CD14-positive monocyte (primary cell): ENCODE measurements around the gene HAGHL. TPM values are rescaled to one million over a fixed set of nuclear protein-coding genes. Genes with fewer than 3 reads are reported as not detected.

Experiments used
- DNase-seq, 3 donors: peaks; one replicate each; pipeline ENCODE4 v3.0.0-alpha.2; 2011 to 2022
- H2AFZ ChIP-seq: 2 replicates; pipeline ENCODE4 v1.6.0; 2012; ENCODE audit warnings: mild to moderate bottlenecking, low read depth, low read length, inconsistent platforms; ENCODE audit not compliant: insufficient read depth, poor library complexity, severe bottlenecking
- H3K27ac ChIP-seq, 2 donors: 1 replicate in 1 of 2; 2 replicates in 1 of 2; pipeline ENCODE4 v1.5.1; 2012 to 2013; ENCODE audit warnings: low read length in 2 of 2, control low read depth in 1 of 2, inconsistent platforms in 1 of 2, low read depth in 1 of 2, mild to moderate bottlenecking in 1 of 2
- H3K27me3 ChIP-seq, 2 donors: one replicate each; pipeline versions ENCODE4 v1.6.0 to v1.6.1; 2011 to 2013; ENCODE audit warnings: low read length in 2 of 2; ENCODE audit not compliant: control insufficient read depth in 2 of 2, insufficient read depth in 2 of 2
- H3K36me3 ChIP-seq, 2 donors: replicated peaks in 1 of 2; 1 replicate in 1 of 2; 2 replicates in 1 of 2; pipeline versions ENCODE4 v1.5.1 to v1.6.1; 2012 to 2013; ENCODE audit warnings: low read length in 2 of 2, control low read depth in 1 of 2, inconsistent platforms in 1 of 2, mild to moderate bottlenecking in 1 of 2; ENCODE audit not compliant: insufficient read depth in 2 of 2, control insufficient read depth in 1 of 2
- H3K4me1 ChIP-seq, 2 donors: 1 replicate in 1 of 2; 2 replicates in 1 of 2; pipeline versions ENCODE4 v1.5.1 to v1.6.1; 2012 to 2013; ENCODE audit warnings: low read length in 2 of 2, control low read depth in 1 of 2, inconsistent platforms in 1 of 2, mild to moderate bottlenecking in 1 of 2, moderate library complexity in 1 of 2; ENCODE audit not compliant: insufficient read depth in 2 of 2, control insufficient read depth in 1 of 2
- H3K4me2 ChIP-seq: replicated peaks from 2 replicates; pipeline ENCODE3; 2012; ENCODE audit warnings: low read length, moderate library complexity, mild to moderate bottlenecking; ENCODE audit not compliant: poor library complexity, severe bottlenecking; ENCODE audit errors: extremely low read depth
- H3K4me3 ChIP-seq, 3 experiments: fragments of 200-600 bp in 1 of 3; sonication (generic) in 1 of 3; replicated peaks in 1 of 3; 1 replicate in 2 of 3; 2 replicates in 1 of 3; pipeline ENCODE4 v1.5.1; 2011 to 2013; ENCODE audit warnings: low read length in 3 of 3, mild to moderate bottlenecking in 3 of 3, control low read depth in 2 of 3, low read depth in 2 of 3, inconsistent platforms in 1 of 3, moderate library complexity in 1 of 3
- H3K79me2 ChIP-seq: 2 replicates; pipeline ENCODE4 v1.6.0; 2012; ENCODE audit warnings: mild to moderate bottlenecking, control low read depth, inconsistent platforms, low read length, moderate library complexity; ENCODE audit not compliant: insufficient read depth
- H3K9ac ChIP-seq: 2 replicates; pipeline ENCODE4 v1.6.0; 2017; ENCODE audit warnings: low read length, mild to moderate bottlenecking; ENCODE audit not compliant: insufficient read depth, poor library complexity, severe bottlenecking
- H3K9me3 ChIP-seq, 2 donors: replicated peaks in 1 of 2; 1 replicate in 1 of 2; 2 replicates in 1 of 2; pipeline versions ENCODE4 v1.5.1 to v1.6.1; 2012 to 2013; ENCODE audit warnings: low read length in 2 of 2, control low read depth in 1 of 2; ENCODE audit not compliant: control insufficient read depth in 1 of 2, insufficient read depth in 1 of 2
- H4K20me1 ChIP-seq: 2 replicates; pipeline ENCODE4 v1.6.0; 2012; ENCODE audit warnings: mild to moderate bottlenecking, low read length, control low read depth, moderate library complexity; ENCODE audit not compliant: insufficient read depth
- H3K27ac Mint-ChIP-seq, 7 donors: one replicate each; pipeline ENCODE4 v1.8.0; 2020; ENCODE audit warnings: mild to moderate bottlenecking in 7 of 7, mixed read lengths in 7 of 7, moderate library complexity in 6 of 7, inconsistent platforms in 2 of 7
- H3K27me3 Mint-ChIP-seq, 3 donors: one replicate each; pipeline ENCODE4 v1.8.0; 2021 to 2022; ENCODE audit warnings: low read depth in 3 of 3, mild to moderate bottlenecking in 3 of 3, mixed read lengths in 3 of 3, moderate library complexity in 3 of 3, inconsistent platforms in 1 of 3
- H3K36me3 Mint-ChIP-seq, 2 donors: one replicate each; pipeline ENCODE4 v1.8.0; 2020; ENCODE audit warnings: mixed read lengths in 2 of 2, inconsistent platforms in 1 of 2, mild to moderate bottlenecking in 1 of 2
- H3K4me1 Mint-ChIP-seq: one replicate; pipeline ENCODE4 v1.8.0; 2020; ENCODE audit warnings: mild to moderate bottlenecking, mixed read lengths
- H3K4me3 Mint-ChIP-seq, 2 donors: one replicate each; pipeline ENCODE4 v1.8.0; 2020; ENCODE audit warnings: mild to moderate bottlenecking in 2 of 2, mixed read lengths in 2 of 2, moderate library complexity in 1 of 2
- H3K9me3 Mint-ChIP-seq, 7 donors: one replicate each; pipeline ENCODE4 v1.8.0; 2020 to 2022; ENCODE audit warnings: mixed read lengths in 7 of 7, mild to moderate bottlenecking in 6 of 7, moderate library complexity in 6 of 7, inconsistent platforms in 2 of 7
- WGBS: methylation state at CpG from one replicate; pipeline ENCODE4 v1.1.5; 2013; ENCODE audit warnings: missing lambda C conversion rate; ENCODE audit not compliant: insufficient coverage; 5-methylcytosine and 5-hydroxymethylcytosine counted together
- intact Hi-C, 2 donors: fragments of 100-400 bp; cut with micrococcal nuclease; formaldehyde crosslinking; loops; one replicate each; pipeline versions ENCODE4 v1.15.0 to v1.15.1; 2023
- polyA plus RNA-seq, 3 donors: library from polyadenylated mRNA; depleted of rRNA in 1 of 3; unstranded in 2 of 3; stranded (reverse) in 1 of 3; fragments of 300-500 nt in 2 of 3; fragments of >200 nt in 1 of 3; fragmentation: Illumina TruSeq in 2 of 3; gene quantifications; 1 replicate in 2 of 3; 2 replicates in 1 of 3; pipeline ENCODE4 v1.2.3, GENCODE V29; 2012 to 2021
- TF ChIP-seq, protein P1 (sequence below): fragments of 200-600 bp; IDR thresholded peaks from one replicate; pipeline ENCODE4 v1.8.0; 2022; ENCODE audit warnings: antibody characterized with exemption, mild to moderate bottlenecking

The HAGHL gene
- polyA plus RNA-seq, 3 donors: 0.60 to 8.9 (median 1.5) TPM

- peaks cover 0 to 4% of the 10 kb centered on the region in 2 donors for H3K9me3 ChIP-seq
- H3K4me3 ChIP-seq: no peak overlapping the region
Measured at GRCh38 chr16:702341-702740, 24.6 kb upstream of the HAGHL start.

GRCh38 chr16:703406-703805 is 23.5 kb upstream of the HAGHL start:
- Histone ChIP-seq H3K9me3 (peaks cover 0 to 4% of the 10 kb centered on the region in 2 donors), H3K4me1 (no peaks in the 10 kb centered on the region), H3K4me2 (no peak overlapping the region), H3K27me3 (peaks cover 10 to 83% of the 10 kb centered on the region in 2 donors), H4K20me1 (no peaks in the 10 kb centered on the region), H3K4me3 (no peak overlapping the region), H3K36me3 (no peaks in the 10 kb centered on the region), H3K9ac (no peak overlapping the region), H3K27ac (no peak overlapping the region), H3K79me2 (no peaks in the 10 kb centered on the region), H2AFZ (no peak overlapping the region)
- H3K36me3 Mint-ChIP-seq: no peaks in the 10 kb centered on the region
- peak overlapping the region in 1 of 2 donors; percentile 15 for H3K4me3 Mint-ChIP-seq
- H3K4me1 Mint-ChIP-seq: no peaks in the 10 kb centered on the region
- H3K9me3 Mint-ChIP-seq: peaks cover 0 to 8% (median 0%) of the 10 kb centered on the region in 7 donors
- H3K27ac Mint-ChIP-seq: no peak overlapping the region
- TF ChIP-seq, protein P1, sequence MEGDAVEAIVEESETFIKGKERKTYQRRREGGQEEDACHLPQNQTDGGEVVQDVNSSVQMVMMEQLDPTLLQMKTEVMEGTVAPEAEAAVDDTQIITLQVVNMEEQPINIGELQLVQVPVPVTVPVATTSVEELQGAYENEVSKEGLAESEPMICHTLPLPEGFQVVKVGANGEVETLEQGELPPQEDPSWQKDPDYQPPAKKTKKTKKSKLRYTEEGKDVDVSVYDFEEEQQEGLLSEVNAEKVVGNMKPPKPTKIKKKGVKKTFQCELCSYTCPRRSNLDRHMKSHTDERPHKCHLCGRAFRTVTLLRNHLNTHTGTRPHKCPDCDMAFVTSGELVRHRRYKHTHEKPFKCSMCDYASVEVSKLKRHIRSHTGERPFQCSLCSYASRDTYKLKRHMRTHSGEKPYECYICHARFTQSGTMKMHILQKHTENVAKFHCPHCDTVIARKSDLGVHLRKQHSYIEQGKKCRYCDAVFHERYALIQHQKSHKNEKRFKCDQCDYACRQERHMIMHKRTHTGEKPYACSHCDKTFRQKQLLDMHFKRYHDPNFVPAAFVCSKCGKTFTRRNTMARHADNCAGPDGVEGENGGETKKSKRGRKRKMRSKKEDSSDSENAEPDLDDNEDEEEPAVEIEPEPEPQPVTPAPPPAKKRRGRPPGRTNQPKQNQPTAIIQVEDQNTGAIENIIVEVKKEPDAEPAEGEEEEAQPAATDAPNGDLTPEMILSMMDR: no peak
- peaks cover 65 to 88% (median 83%) of the 10 kb centered on the region in 3 donors for H3K27me3 Mint-ChIP-seq
- intact Hi-C loops: no loop called here
- DNase-seq: no peak
- WGBS: 88% methylated on average over 11 of the region's 12 CpGs

More at GRCh38 chr16:702341-702740, 24.6 kb upstream of the HAGHL start:
- Histone ChIP-seq H4K20me1 (no peaks in the 10 kb centered on the region), H3K36me3 (no peaks in the 10 kb centered on the region), H3K4me1 (no peaks in the 10 kb centered on the region), H3K27me3 (peaks cover 10 to 75% of the 10 kb centered on the region in 2 donors), H2AFZ (no peak overlapping the region), H3K9ac (no peak overlapping the region), H3K79me2 (no peaks in the 10 kb centered on the region), H3K27ac (no peak overlapping the region), H3K4me2 (no peak overlapping the region)
- H3K27ac Mint-ChIP-seq: no peak overlapping the region
- peaks cover 0 to 8% (median 0%) of the 10 kb centered on the region in 7 donors for H3K9me3 Mint-ChIP-seq
- TF ChIP-seq, protein P1: no peak
- WGBS: 87% methylated on average over 16 of the region's 19 CpGs
- H3K4me3 Mint-ChIP-seq: peak overlapping the region in 1 of 2 donors; percentile 65
- no peak for DNase-seq
- no peaks in the 10 kb centered on the region for H3K4me1 Mint-ChIP-seq
- peaks cover 63 to 88% (median 82%) of the 10 kb centered on the region in 3 donors for H3K27me3 Mint-ChIP-seq
- H3K36me3 Mint-ChIP-seq: no peaks in the 10 kb centered on the region
- intact Hi-C loops: no loop called here
